Upper lobe of left lung (tissue), 6 donors: ENCODE results near the gene ANKRD35. TPM values are rescaled to one million over a fixed set of nuclear protein-coding genes. Genes with fewer than 3 reads are reported as not detected.

Source experiments
- ATAC-seq, 2 donors: fragments of 200-7000 bp; cut with Tn5 transposase; one replicate each; pipeline ENCODE4 v1.9.1; 2022; ENCODE audit warnings: mild to moderate bottlenecking in 2 of 2, moderate library complexity in 2 of 2; ENCODE audit not compliant: low FRiP score in 2 of 2
- DNase-seq, 2 donors: peaks; one replicate each; pipeline ENCODE4 v3.0.0-alpha.2; 2019 to 2020
- H3K27ac ChIP-seq, 4 donors: fragments of 200-600 bp; sonication (generic); one replicate each; pipeline ENCODE4 v1.5.1; 2016 to 2019
- H3K27me3 ChIP-seq, 4 donors: fragments of 200-600 bp; sonication (generic); one replicate each; pipeline ENCODE4 v1.5.1; 2017 to 2019
- H3K36me3 ChIP-seq, 4 donors: fragments of 200-600 bp; sonication (generic); one replicate each; pipeline ENCODE4 v1.5.1; 2016 to 2019
- H3K4me1 ChIP-seq, 4 donors: fragments of 200-600 bp; sonication (generic); one replicate each; pipeline ENCODE4 v1.5.1; 2018 to 2019
- H3K4me3 ChIP-seq, 4 donors: fragments of 200-600 bp; sonication (generic); one replicate each; pipeline ENCODE4 v1.5.1; 2017 to 2019; ENCODE audit warnings: mild to moderate bottlenecking in 2 of 4, moderate library complexity in 1 of 4
- H3K9me3 ChIP-seq, 4 donors: fragments of 200-600 bp; sonication (generic); one replicate each; pipeline ENCODE4 v1.5.1; 2018 to 2019
- EP300 ChIP-seq, 4 donors: sonication (generic); formaldehyde crosslinking; IDR thresholded peaks; one replicate each; pipeline ENCODE4 v1.5.1; 2017; ENCODE audit warnings: antibody characterized with exemption in 4 of 4, control low read depth in 2 of 4
- POLR2A ChIP-seq, 4 donors: fragments of 450-650 bp; IDR thresholded peaks; one replicate each; pipeline ENCODE4 v1.5.1; 2016 to 2017; ENCODE audit warnings: antibody characterized with exemption in 4 of 4, mild to moderate bottlenecking in 2 of 4
- POLR2AphosphoS5 ChIP-seq, 2 donors: sonication (generic); formaldehyde crosslinking; IDR thresholded peaks; one replicate each; pipeline ENCODE4 v1.5.1; 2017; ENCODE audit warnings: antibody characterized with exemption in 2 of 2
- WGBS, 2 donors: methylation state at CpG; one replicate each; pipeline ENCODE4 v1.1.5; 2017 to 2018; 5-methylcytosine and 5-hydroxymethylcytosine counted together
- total RNA-seq, 6 donors: library from RNA; depleted of rRNA in 4 of 6; stranded (reverse); fragments of >200 nt in 4 of 6; gene quantifications; one replicate each; pipeline versions ENCODE4 v1.1.0 to v1.2.1, GENCODE V29; 2016 to 2021
- TF ChIP-seq, protein P1 (sequence below), 6 experiments: fragments of 450-650 bp in 4 of 6; fragments of 200-600 bp in 2 of 6; sonication (generic) in 2 of 6; IDR thresholded peaks; one replicate each; pipeline ENCODE4 v1.5.1; 2016 to 2019; ENCODE audit warnings: antibody characterized with exemption in 6 of 6
- donor health status: DM: no; HTN: no; CAD: no; lungs with moderate emphysema.
- donor health status: DM: no; HTN: yes; CAD: no; lungs with severe emphysema.

Gene ANKRD35
- total RNA-seq, 6 donors from 2014 or later = 0.76 to 2.5 (median 1.3) TPM; not detected in 1

DNA sequence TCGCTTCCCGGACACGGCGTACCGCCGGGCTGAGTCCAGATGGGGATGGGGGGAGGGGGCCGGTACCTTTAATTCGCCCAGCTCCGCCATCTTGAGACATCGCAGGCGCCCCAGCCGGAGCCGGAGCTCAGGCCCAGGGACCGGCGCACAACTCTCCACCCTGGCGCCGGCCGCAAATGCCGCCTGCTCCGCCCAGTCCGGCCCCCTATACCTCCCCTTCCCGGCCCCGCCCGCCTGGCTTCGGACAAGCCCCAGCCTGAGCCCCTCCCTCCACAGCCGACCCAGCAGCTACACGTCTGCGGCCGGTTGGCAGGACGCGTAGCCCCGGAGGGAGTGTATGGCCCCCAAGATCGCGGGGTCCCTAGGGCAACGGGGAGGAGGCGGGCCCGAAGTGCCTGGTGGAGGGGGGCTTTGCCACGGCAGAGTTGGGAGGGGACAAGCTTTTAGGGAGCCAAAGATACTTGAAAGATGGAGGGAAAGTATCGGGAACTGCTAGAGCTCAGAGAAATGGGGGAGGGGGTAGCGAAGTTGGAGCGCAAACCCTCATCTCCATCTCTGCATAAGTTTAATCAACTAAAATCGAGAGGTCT, 26.7 kb downstream of the ANKRD35 start, which contains the start of gene PIAS3:
Gene PIAS3, minus strand, starts transcription at position 181 of the 590 bp plus-strand sequence. Its CDS starts 91 bp downstream, at position 90.
- TF ChIP-seq EP300 (IDR thresholded peaks at IDR 0.05) (no peak), POLR2AphosphoS5 (IDR thresholded peaks at IDR 0.05) (peak; percentile 86 to 87), POLR2A (IDR thresholded peaks at IDR 0.05) (peak in 2 of 4 donors; percentile 57 to 59)
- TF ChIP-seq, protein P1, sequence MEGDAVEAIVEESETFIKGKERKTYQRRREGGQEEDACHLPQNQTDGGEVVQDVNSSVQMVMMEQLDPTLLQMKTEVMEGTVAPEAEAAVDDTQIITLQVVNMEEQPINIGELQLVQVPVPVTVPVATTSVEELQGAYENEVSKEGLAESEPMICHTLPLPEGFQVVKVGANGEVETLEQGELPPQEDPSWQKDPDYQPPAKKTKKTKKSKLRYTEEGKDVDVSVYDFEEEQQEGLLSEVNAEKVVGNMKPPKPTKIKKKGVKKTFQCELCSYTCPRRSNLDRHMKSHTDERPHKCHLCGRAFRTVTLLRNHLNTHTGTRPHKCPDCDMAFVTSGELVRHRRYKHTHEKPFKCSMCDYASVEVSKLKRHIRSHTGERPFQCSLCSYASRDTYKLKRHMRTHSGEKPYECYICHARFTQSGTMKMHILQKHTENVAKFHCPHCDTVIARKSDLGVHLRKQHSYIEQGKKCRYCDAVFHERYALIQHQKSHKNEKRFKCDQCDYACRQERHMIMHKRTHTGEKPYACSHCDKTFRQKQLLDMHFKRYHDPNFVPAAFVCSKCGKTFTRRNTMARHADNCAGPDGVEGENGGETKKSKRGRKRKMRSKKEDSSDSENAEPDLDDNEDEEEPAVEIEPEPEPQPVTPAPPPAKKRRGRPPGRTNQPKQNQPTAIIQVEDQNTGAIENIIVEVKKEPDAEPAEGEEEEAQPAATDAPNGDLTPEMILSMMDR (IDR thresholded peaks at IDR 0.05) = peak in 1 of 6 experiments; percentile 3
- ATAC-seq = peak; percentile 98 to 99
- 0% methylated on average over 13 to 28 of the region's 42 CpGs for WGBS, 2 donors
- Histone ChIP-seq H3K36me3 (peaks cover 6 to 31% (median 30%) of the 10 kb centered on the region in 4 donors), H3K9me3 (no peaks in the 10 kb centered on the region), H3K4me1 (peaks cover 12 to 17% (median 15%) of the 10 kb centered on the region in 4 donors), H3K27me3 (no peaks in the 10 kb centered on the region), H3K4me3 (peak within 1 kb of the TSS; percentile 71 to 93 (median 89)), H3K27ac (peak within 1 kb of the TSS; percentile 85 to 96 (median 94))
- DNase-seq = peak; percentile 98

DNA sequence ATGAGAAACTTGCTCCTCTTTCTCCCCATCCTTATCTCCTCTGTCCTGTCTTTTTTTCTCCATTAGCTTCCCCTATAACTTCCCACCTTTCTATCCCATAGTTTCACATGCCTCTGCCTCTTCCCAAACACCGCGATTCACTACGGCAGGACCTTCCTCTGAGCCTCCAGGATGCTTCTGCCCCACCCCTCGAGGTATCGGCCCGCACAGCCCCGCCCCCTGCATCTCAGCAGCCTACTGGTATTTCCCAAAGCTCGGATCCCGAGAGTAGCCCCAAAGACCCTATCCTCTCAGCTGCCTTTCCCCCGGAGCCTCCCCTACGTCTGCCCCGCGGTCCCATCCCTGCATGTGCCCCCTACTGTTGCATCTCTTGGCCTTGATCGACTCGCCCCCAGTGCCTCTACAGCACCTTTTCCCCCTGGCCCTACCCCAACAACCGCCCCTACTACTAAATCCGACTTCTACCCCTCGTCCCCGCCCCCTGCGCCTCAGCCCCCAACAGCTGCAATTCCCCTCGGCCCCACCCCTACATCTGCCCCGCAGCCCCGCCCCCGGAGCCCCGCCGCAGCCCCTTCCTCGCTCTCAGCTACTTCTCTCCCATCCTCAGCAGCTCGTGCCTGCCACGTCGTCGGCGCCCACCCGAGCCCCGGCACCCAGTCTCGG, 27.3 kb downstream of the ANKRD35 start:
- H3K9me3 ChIP-seq = no peaks in the 10 kb centered on the region
- peaks cover 12 to 17% (median 15%) of the 10 kb centered on the region in 4 donors for H3K4me1 ChIP-seq
- TF ChIP-seq, protein P1 (IDR thresholded peaks at IDR 0.05) = no peak
- TF ChIP-seq POLR2A (IDR thresholded peaks at IDR 0.05) = no peak
- no peak for TF ChIP-seq EP300 (IDR thresholded peaks at IDR 0.05)
- no peak for TF ChIP-seq POLR2AphosphoS5 (IDR thresholded peaks at IDR 0.05)
- WGBS, 2 donors = 1 to 3% methylated on average over 22 to 24 of the region's 35 CpGs
- peak; percentile 19 to 49 for ATAC-seq
- peak overlapping the region; percentile 71 to 93 (median 89) for H3K4me3 ChIP-seq
- no peaks in the 10 kb centered on the region for H3K27me3 ChIP-seq
- H3K27ac ChIP-seq = peak overlapping the region; percentile 85 to 96 (median 94)
- DNase-seq = peak; percentile 55 to 88
- H3K36me3 ChIP-seq = peaks cover 9 to 37% (median 36%) of the 10 kb centered on the region in 4 donors

DNA sequence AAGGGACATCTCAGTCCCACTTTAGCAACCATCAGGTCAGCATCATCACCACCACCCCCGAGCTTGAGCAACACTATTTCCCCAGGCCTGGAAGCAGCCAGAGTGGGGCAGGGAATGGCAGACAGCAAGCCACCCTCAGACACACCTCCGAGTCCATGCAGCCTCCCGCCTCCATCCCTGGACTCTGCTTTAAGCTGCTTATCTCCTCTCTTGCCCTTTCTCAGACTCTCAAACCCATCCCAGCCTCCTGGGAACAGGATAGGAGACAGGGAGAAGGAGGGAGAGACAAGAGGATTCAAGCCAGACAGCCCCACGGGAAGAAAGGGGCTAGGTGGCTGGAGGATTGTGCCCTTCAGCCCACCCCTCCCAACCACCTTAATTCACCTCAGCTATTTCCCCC, 28.5 kb downstream of the ANKRD35 start:
- peaks cover 12 to 17% (median 15%) of the 10 kb centered on the region in 4 donors for H3K4me1 ChIP-seq
- H3K36me3 ChIP-seq = peaks cover 9 to 49% (median 46%) of the 10 kb centered on the region in 4 donors
- 71 to 91% methylated on average over 3 to 4 of the region's 4 CpGs for WGBS, 2 donors
- no peak for ATAC-seq
- TF ChIP-seq, protein P1 (IDR thresholded peaks at IDR 0.05) = no peak
- TF ChIP-seq EP300 (IDR thresholded peaks at IDR 0.05) (no peak), POLR2AphosphoS5 (IDR thresholded peaks at IDR 0.05) (no peak), POLR2A (IDR thresholded peaks at IDR 0.05) (no peak)
- H3K9me3 ChIP-seq = no peaks in the 10 kb centered on the region
- no peak overlapping the region for H3K4me3 ChIP-seq
- no peak for DNase-seq
- no peaks in the 10 kb centered on the region for H3K27me3 ChIP-seq
- H3K27ac ChIP-seq = no peak overlapping the region

DNA sequence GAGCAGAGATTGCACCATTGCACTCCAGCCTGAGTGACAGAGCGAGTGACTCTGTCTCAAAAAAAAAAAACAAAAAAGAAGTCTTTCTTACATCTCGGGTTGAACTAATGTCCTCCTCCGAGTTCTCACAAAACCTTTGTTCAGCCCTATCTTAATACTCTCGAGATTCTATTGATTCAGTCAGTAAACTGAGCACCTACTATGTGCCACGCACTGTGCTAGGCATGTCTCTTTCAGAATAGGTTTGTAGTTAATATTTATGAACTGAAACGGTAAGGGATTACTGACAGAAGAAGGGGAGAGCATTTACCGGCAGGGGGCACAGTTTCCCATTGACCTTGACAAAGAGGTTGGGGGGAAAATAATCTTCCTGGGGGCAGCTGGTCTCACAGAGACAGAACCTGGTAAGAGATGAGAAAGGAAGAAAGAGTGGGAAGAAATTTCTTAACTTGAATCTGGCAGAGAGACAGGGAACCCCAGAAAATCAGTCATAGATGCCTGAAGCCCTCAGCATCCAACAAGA, 30.2 kb downstream of the ANKRD35 start:
- H3K4me1 ChIP-seq = peaks cover 12 to 17% (median 15%) of the 10 kb centered on the region in 4 donors
- H3K27ac ChIP-seq = no peak overlapping the region
- no peaks in the 10 kb centered on the region for H3K27me3 ChIP-seq
- ATAC-seq (no peak), DNase-seq (no peak)
- H3K9me3 ChIP-seq = no peaks in the 10 kb centered on the region
- H3K4me3 ChIP-seq = no peak overlapping the region
- 81 to 91% methylated on average over 7 of the region's 7 CpGs for WGBS, 2 donors
- peaks cover 9 to 65% (median 61%) of the 10 kb centered on the region in 4 donors for H3K36me3 ChIP-seq
- TF ChIP-seq, protein P1 (IDR thresholded peaks at IDR 0.05) = no peak
- TF ChIP-seq EP300 (IDR thresholded peaks at IDR 0.05) (no peak), POLR2AphosphoS5 (IDR thresholded peaks at IDR 0.05) (no peak), POLR2A (IDR thresholded peaks at IDR 0.05) (no peak)
